Psoas muscle (tissue), 8 donors: ENCODE results near the gene CACNA1S. TPM values are rescaled to one million over a fixed set of nuclear protein-coding genes. Genes with fewer than 3 reads are reported as not detected.

ENCODE experiments used
- ATAC-seq, 4 donors: fragments of 200-7000 bp; cut with Tn5 transposase; one replicate each; pipeline ENCODE4 v1.9.1; 2020; ENCODE audit warnings: moderate library complexity in 3 of 4, mild to moderate bottlenecking in 2 of 4
- DNase-seq, 2 donors: peaks; one replicate each; pipeline ENCODE4 v3.0.0-alpha.2; 2020
- H3K27ac ChIP-seq: fragments of 200-600 bp; one replicate; pipeline ENCODE4 v1.8.0; 2022
- H3K27me3 ChIP-seq, 3 donors: fragments of 200-600 bp in 1 of 3; one replicate each; pipeline versions ENCODE4 v1.6.1 to v1.8.0; 2013 to 2022; ENCODE audit warnings: low read length in 2 of 3, mild to moderate bottlenecking in 2 of 3, moderate library complexity in 1 of 3; ENCODE audit not compliant: insufficient read depth in 3 of 3
- H3K36me3 ChIP-seq, 2 donors: fragments of 200-600 bp in 1 of 2; one replicate each; pipeline versions ENCODE4 v1.6.1 to v1.8.0; 2013 to 2022; ENCODE audit warnings: low read depth in 1 of 2, mild to moderate bottlenecking in 1 of 2, moderate library complexity in 1 of 2; ENCODE audit not compliant: insufficient read depth in 1 of 2
- H3K4me1 ChIP-seq: fragments of 200-600 bp; one replicate; pipeline ENCODE4 v1.8.0; 2022
- H3K4me3 ChIP-seq: fragments of 200-600 bp; one replicate; pipeline ENCODE4 v1.8.0; 2022; ENCODE audit warnings: mild to moderate bottlenecking
- H3K9me3 ChIP-seq: fragments of 200-600 bp; one replicate; pipeline ENCODE4 v1.8.0; 2022
- CTCF ChIP-seq: fragments of 200-600 bp; IDR thresholded peaks from one replicate; pipeline ENCODE4 v1.8.0; 2022; ENCODE audit warnings: antibody characterized with exemption
- WGBS, 3 donors: extraction: QIAGEN DNeasy Blood & Tissue Kit; methylation state at CpG; one replicate each; pipeline versions ENCODE4 v1.1.6 to v1.1.7; 2013; 5-methylcytosine and 5-hydroxymethylcytosine counted together
- intact Hi-C, 2 donors: fragments of 100-400 bp; cut with DNase I; formaldehyde crosslinking; loops; one replicate each; pipeline versions ENCODE4 v1.11.0 to v1.14.2; 2022
- polyA plus RNA-seq, 3 donors: library from polyadenylated mRNA; stranded (reverse); fragments of 200-250 nt; gene quantifications; one replicate each; pipeline ENCODE4 v1.2.3, GENCODE V29; 2013
- total RNA-seq, 4 donors: library from RNA; stranded (reverse); fragmentation: NEBNext Ultra II Directional in 2 of 4; extraction: Animal tissue kit (Norgen Biotek cat#: 25700) in 2 of 4; gene quantifications; one replicate each; pipeline versions ENCODE4 v1.2.1 to v1.2.4, GENCODE V29; 2021 to 2023
- donor health status: healthy with polysubstance abuse.
- donor health status: DM: no; HTN: no; CAD: no; lungs with moderate emphysema.
- donor health status: Bipolar disorder and iron deficiency.
- donor health status: healthy.
- donor health status: DM: yes; HTN: yes; CAD: no.
- donor health status: DM: no; HTN: no; CAD: no.
- donor health status: DM: no; HTN: no; CAD: no.
- donor health status: DM: yes; HTN: yes; CAD: no.

The CACNA1S gene
- total and polyA plus RNA-seq, 7 donors: 11.9 to 269 (median 56.3) TPM

- H3K36me3 ChIP-seq: no peaks in the 10 kb centered on the region
- WGBS, 3 donors: 96 to 99% (median 98%) methylated on average over 24 to 25 of the region's 25 CpGs
- no peak overlapping the region for H3K27ac ChIP-seq
- intact Hi-C loops: loop anchor here in 1 of 2 donors (5.0 kb wide), 1 partner anchor 143 kb away; no protein-coding TSS in a partner anchor
- H3K27me3 ChIP-seq: no peaks in the 10 kb centered on the region
- TF ChIP-seq CTCF: no peak
- ATAC-seq (no peak), DNase-seq (no peak)
- H3K4me3 ChIP-seq: peak overlapping the region; percentile 78
- peaks cover 16% of the 10 kb centered on the region for H3K4me1 ChIP-seq
- H3K9me3 ChIP-seq: no peaks in the 10 kb centered on the region
Measured at GRCh38 chr1:201115390-201115937, 3.2 kb upstream of the CACNA1S start.

- ATAC-seq (peak; percentile 84 to 89 (median 88)), DNase-seq (peak; percentile 89 to 90)
- no peaks in the 10 kb centered on the region for H3K36me3 ChIP-seq
- peak overlapping the region; percentile 78 for H3K4me3 ChIP-seq
- H3K4me1 ChIP-seq: peaks cover 19% of the 10 kb centered on the region
- 7 to 10% (median 10%) methylated on average over 62 to 88 of the region's 88 CpGs for WGBS, 3 donors
- H3K27ac ChIP-seq: peak overlapping the region; percentile 95
- intact Hi-C loops: loop anchor here (1.0 to 5.0 kb wide), 3 partner anchors 24 to 142 kb away; no protein-coding TSS in a partner anchor
- no peaks in the 10 kb centered on the region for H3K27me3 ChIP-seq
- H3K9me3 ChIP-seq: no peaks in the 10 kb centered on the region
- peak; percentile 85 for TF ChIP-seq CTCF
Measured at GRCh38 chr1:201114245-201115131, 2.3 kb upstream of the CACNA1S start.

- no peak for TF ChIP-seq CTCF
- no peaks in the 10 kb centered on the region for H3K9me3 ChIP-seq
- H3K27me3 ChIP-seq: no peaks in the 10 kb centered on the region
- DNase-seq (no peak), ATAC-seq (no peak)
- peak overlapping the region; percentile 78 for H3K4me3 ChIP-seq
- peak overlapping the region; percentile 95 for H3K27ac ChIP-seq
- intact Hi-C loops: loop anchor here (1.0 to 2.0 kb wide), 3 partner anchors 23 to 27 kb away; no protein-coding TSS in a partner anchor
- H3K36me3 ChIP-seq: no peaks in the 10 kb centered on the region
- 36 to 45% (median 38%) methylated on average over 17 of the region's 17 CpGs for WGBS, 3 donors
- H3K4me1 ChIP-seq: peaks cover 28% of the 10 kb centered on the region
Measured at GRCh38 chr1:201113451-201114244, 1.4 kb upstream of the CACNA1S start.

GRCh38 chr1:201112926-201113325 lies 700 bp upstream of the CACNA1S start:
- H3K27me3 ChIP-seq: no peaks in the 10 kb centered on the region
- H3K36me3 ChIP-seq: no peaks in the 10 kb centered on the region
- DNase-seq (no peak), ATAC-seq (no peak)
- TF ChIP-seq CTCF: no peak
- peaks cover 33% of the 10 kb centered on the region for H3K4me1 ChIP-seq
- WGBS, 3 donors: 76 to 98% (median 92%) methylated on average over 3 of the region's 3 CpGs
- no peak overlapping the region for H3K4me3 ChIP-seq
- H3K9me3 ChIP-seq: no peaks in the 10 kb centered on the region
- intact Hi-C loops: loop anchor here in 1 of 2 donors (2.0 kb wide), 1 partner anchor 26 kb away; no protein-coding TSS in a partner anchor
- H3K27ac ChIP-seq: peak overlapping the region; percentile 95
